HepG2 (cell line): ENCODE data around the gene TBX6. TPM values are rescaled to one million over a fixed set of nuclear protein-coding genes. Genes with fewer than 3 reads are reported as not detected.

ENCODE experiments used
- PCBP2 ChIP-seq: fragments of 200-400 bp; formaldehyde crosslinking; optimal IDR thresholded peaks from 2 replicates; pipeline ENCODE3; 2018; ENCODE audit warnings: low read length, low read depth; ENCODE audit not compliant: poor library complexity, severe bottlenecking
- UBTF ChIP-seq: sonication (generic); formaldehyde crosslinking; IDR thresholded peaks from 2 replicates; pipeline ENCODE4 v1.4.0; 2020; ENCODE audit warnings: mild to moderate bottlenecking, missing genetic modification reagents
- ZBTB4 ChIP-seq: sonication (generic); formaldehyde crosslinking; IDR thresholded peaks from 2 replicates; pipeline ENCODE4 v1.4.0; 2020; ENCODE audit warnings: missing genetic modification reagents, mild to moderate bottlenecking, borderline replicate concordance
- ZFX ChIP-seq: sonication (generic); formaldehyde crosslinking; IDR thresholded peaks from 2 replicates; pipeline ENCODE4 v1.4.0; 2020; ENCODE audit warnings: mild to moderate bottlenecking, low read depth, missing genetic modification reagents, moderate library complexity
- ZNF501 ChIP-seq: sonication (generic); formaldehyde crosslinking; IDR thresholded peaks from 2 replicates; pipeline ENCODE4 v1.5.1; 2020; ENCODE audit warnings: mild to moderate bottlenecking, moderate library complexity, missing genetic modification reagents
- ZNF687 ChIP-seq: sonication (generic); formaldehyde crosslinking; IDR thresholded peaks from 2 replicates; pipeline ENCODE4 v1.5.1; 2020; ENCODE audit warnings: mild to moderate bottlenecking, missing genetic modification reagents, moderate library complexity
- polyA plus RNA-seq, 8 experiments: library from polyadenylated mRNA; depleted of rRNA in 3 of 8; stranded (reverse) in 7 of 8; unstranded in 1 of 8; fragments of >200 nt; fragmentation: Illumina TruSeq in 4 of 8; extraction: Trizol in 4 of 8; gene quantifications; 2 replicates each; pipeline versions ENCODE4 v1.2.1 to v1.2.3, GENCODE V29; 2011 to 2016; ENCODE audit warnings: low read depth in 4 of 8, missing spikeins in 1 of 8, mixed read lengths in 1 of 8; ENCODE audit not compliant: insufficient read depth in 1 of 8
- total RNA-seq, 5 experiments: library from RNA; depleted of rRNA; stranded (reverse); fragments of >200 nt; fragmentation: Illumina TruSeq; extraction: Trizol; gene quantifications; 2 replicates each; pipeline ENCODE4 v1.2.3, GENCODE V29; 2016; ENCODE audit warnings: low read depth in 1 of 5

The TBX6 gene
- total and polyA plus RNA-seq, 2 of the 13 experiments (the other 11 are each of a cell fraction or from before 2014, with no cell fraction given): 0.24 to 0.42 TPM

- peak; percentile 65 for TF ChIP-seq ZNF687
- TF ChIP-seq UBTF (CRISPR knock-in tag): 0 out of 2 replicates have a peak, but pooled peaks have one; percentile 24
- peak; percentile 53; the same call in 1 of the 2 replicates for TF ChIP-seq ZBTB4
- TF ChIP-seq PCBP2: no peak
- TF ChIP-seq ZFX (CRISPR knock-in tag): no peak; the same call in 1 of the 2 replicates
- TF ChIP-seq ZNF501 (CRISPR knock-in tag): no peak
Measured at GRCh38 chr16:30068750-30069610, 22.7 kb downstream of the TBX6 start (continued).
